Suppressor macrophage treated with lipopolysaccharide for 4 hours (primary cell): Measurements from ENCODE around the gene HGFAC.

Experiments used
- DNase-seq: peaks from one replicate; pipeline ENCODE4 v3.0.0-alpha.2; 2020

HGFAC gene

DNA sequence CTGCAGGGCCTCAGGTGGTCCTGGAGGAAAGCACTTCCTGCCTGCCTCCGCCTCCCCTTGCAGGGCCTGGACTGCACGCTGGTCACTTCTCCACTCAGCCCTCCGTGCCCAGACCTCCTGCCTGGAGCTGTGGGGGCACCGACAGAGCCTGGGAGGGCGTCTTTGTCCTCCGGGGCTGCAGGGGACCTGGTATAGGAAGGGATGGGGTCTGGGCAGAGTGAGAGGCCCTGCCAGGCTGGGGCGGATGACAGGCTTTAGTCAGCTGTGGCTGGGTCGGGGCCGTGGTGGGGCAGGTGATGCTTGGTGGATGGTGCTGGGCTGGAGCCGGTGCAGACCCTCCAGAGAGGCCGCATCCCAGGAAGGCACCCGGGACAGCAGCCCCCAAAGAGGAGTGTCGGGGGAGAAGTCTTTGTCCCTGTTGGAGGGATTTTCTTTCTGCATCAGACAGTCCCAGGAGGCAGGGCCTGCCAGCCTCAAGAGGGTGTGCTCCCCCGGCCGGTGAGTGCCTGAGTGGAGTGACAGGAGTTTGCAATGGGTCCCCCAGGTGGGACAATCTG lies 22.7 kb downstream of the HGFAC start:
- no peak for DNase-seq

DNA sequence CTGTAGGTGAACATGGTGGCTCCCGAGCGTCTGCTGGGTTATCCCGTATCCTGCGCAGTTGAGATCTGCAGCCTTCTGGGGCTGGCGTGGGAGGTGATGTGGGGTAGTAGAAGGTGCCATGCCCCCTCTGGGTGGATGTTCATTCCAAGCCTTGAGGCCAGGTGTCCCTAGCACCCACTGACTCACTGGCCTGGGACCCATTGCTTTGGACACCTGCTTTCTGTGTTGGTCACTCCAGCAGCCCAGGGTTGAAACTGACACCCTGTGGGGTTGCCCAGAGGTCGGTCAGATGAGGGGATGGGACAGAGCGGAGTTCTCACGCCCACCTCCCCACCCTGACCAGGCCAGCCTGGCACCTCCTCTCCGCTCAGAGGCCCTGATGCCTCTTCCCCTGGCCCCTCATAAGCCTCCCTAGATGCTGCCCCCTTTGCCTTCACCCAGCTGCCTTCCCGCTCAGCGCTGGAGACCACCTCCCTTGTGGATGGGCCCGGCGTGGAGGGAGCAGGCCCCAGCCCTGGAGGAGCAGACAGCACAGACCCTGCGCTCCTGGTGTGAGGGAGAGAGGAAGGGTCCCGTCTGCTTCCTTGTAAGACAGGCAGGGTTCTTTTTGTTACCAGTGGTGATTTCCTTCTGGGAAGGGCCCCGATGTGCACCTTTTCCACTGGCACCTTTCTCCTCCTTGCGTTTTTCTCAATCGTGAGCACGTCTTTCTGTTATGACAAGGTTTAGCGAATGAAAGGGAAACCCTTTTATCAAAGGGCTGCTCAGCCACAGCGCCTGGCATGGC lies 23.3 kb downstream of the HGFAC start:
- DNase-seq = no peak

DNA sequence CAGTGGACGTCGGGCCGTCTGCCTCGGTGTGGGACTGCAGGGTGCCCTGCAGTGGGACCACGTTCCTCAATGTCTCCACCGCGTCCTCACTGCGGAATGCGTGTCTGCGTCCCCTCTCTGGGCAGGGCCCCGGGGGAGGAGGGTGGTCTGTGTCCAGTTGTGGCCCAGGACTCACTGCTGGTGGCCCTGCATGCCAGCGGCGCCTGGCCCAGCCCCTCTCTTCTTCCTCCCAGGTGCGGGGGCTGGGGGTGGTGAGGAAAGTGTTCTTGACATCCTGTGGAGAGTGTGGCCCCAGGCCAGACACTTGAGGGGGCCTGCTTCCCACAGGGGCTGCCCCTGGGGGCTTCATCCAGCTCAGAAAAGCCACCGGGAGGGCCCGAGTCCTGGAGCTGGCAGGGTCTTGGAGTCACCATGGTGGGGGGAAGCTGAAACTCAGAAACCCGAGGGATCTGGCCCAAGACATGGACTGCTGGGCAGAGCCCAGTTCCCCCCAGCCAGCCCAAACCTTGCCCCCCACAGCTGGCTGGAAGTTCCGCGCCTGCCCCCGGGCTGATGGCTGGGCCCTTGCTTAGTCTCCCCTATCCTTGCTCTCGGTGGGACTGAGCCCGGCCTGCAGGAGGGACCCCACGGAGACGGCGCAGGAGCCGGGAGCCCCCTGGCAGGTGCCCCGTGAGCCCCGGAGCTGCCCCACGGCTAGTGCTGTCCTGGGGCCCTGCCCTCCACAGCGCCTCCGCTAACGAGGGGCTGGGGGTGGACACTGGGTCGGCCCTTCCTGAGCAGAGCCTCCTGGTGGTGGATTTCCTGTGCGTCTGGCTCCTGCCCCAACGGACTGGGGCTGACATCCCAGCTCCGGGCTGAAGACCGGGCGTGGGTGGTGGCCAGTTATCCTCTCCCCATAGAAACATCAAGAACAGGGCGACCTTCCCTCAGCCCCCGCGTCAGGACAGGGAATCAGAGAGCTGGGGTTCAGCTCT lies 24.2 kb downstream of the HGFAC start:
- DNase-seq = no peak

DNA sequence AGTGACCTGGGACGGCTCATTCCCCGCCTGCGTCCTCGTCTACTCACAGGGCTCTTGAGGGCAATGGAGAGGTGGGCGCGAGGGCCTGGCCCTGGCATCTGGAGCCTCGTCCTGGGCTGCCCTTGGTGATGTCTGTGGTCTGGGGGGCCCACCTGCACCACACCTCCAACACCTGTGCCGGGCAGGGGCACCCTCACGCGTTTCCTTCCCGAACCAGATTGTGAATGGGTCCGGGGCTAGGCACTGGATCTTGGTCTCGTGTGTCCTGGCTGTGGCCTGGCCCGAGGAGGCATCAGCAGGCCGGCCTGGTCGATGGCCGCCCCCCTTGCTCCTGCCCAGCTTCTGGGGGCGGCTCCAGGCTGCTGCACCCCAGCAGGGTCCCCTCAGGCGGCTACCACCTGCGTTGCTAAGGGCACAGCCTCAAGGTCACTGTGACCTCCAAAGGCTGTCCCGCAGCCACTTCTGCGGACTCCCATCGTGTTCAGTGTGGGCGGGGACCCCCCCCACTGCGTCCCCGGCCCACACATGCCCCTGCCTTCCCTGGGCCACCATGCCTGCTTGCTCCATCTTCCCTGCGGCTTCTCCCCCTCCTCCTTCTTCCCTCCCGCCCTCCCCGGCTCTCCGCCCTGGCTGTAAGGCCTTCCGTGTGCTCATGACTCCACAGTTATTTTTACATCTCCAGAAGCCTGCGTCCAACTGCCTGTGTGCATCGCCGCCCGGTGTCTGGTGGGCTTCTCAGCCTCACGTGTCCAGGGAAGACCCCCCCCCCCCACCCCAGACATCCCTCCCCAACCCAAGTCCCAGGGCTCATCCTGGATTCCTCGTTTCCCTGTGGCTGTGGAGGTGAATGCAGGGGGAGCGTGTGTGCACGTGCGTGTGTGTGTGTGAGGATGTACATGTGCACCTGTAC lies 25.2 kb downstream of the HGFAC start:
- no peak for DNase-seq

DNA sequence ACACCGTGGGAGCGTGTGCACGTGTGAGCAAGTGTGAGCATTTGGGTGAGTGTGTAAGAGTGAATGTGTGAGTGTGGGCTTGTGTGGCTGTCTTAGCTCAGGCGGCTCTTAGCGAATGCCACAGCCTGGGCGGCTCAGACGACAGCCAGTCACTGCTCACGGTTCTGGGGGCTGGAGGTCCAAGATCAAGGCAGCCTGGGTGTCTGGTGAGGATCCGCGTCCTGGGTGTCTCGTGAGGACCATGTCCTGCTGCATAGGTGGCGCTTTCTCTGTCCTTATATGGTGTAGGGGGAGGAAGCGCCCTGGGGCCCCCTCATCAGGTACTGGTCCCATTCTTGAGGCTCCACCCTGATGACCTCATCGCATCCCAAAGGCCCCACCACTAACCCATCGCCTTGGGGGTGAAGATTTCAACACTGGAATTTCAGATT lies 25.8 kb downstream of the HGFAC start:
- DNase-seq = no peak

DNA sequence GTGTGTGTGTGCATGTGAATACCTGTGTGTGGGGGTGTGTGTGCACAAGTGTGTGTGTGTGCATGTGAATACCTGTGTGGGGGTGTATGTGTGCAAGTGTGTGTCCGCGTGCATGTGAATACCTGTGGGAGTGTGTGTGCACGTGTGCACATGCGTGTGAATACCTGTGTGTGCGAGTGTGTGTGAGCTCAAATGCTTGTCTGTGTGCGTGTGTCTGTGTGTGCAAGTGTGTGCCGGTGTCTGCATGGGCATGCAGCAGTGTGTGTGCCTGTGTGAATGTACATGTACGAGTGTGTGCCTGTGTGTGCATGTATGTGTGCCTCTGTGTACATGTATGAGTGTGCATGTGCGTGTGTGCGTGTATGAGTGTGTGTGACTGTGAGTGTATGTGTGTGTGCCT lies 26.4 kb downstream of the HGFAC start:
- no peak for DNase-seq

DNA sequence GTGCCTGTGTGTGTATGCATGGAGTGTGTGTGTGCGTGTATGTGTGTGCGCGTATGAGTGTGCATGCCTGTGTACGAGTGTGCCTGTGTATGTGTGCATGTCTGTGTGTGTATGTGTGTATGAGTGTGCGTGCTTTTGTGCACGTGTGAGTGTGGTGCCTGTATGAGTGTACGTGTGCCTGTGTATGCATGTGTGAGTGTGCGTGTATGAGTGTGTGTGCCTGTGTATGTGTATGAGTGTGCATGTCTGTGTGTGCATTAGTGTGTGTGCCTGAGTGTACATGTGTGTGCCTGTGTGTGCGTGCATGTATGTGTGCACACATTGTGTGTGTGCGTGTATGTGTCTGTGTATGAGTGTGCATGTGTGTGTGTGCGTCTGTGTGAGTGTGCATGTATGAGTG lies 27.0 kb downstream of the HGFAC start:
- no peak for DNase-seq

DNA sequence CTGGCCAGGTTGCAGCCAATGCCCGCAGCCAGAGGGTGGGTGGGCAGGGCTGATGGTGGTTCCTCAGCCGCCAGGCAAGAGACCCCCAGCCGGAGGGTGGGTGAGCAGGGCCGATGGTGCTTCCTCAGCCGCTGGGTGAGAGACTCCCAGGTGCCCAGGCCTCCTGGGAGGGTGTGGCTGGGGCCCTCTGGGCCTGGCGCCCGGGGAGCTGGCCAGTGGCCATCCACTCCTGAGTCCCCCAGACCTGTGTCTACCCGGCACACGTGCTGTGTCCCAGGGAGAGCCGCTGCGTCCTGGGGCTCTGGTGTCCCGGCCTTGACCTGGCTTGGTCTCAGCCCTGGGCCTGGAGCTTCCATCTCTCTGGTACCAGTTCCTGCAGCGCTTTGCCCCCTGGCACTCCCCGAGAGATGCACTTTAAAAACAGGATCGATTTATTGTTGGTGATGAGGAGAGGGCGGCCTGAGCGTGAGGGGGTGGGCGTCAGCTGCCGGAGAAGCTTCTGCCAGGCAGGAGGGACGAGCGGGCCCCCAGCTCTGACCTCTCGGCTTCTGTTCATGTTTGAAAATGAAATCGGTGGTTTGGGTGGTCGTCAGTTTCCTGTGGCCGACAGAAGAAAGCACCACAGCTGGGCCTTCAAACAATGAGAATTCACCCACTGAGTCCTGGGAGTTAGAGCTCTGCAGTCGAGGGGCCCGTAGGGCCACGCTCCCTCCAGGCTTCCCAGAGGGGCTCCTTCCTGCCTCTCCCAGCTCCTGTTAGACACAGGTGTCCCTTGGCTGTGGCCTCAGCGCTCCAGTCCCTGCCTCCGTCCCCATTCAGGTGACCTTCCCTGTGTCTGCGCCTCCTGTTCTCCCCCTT lies 27.8 kb downstream of the HGFAC start:
- DNase-seq = no peak

DNA sequence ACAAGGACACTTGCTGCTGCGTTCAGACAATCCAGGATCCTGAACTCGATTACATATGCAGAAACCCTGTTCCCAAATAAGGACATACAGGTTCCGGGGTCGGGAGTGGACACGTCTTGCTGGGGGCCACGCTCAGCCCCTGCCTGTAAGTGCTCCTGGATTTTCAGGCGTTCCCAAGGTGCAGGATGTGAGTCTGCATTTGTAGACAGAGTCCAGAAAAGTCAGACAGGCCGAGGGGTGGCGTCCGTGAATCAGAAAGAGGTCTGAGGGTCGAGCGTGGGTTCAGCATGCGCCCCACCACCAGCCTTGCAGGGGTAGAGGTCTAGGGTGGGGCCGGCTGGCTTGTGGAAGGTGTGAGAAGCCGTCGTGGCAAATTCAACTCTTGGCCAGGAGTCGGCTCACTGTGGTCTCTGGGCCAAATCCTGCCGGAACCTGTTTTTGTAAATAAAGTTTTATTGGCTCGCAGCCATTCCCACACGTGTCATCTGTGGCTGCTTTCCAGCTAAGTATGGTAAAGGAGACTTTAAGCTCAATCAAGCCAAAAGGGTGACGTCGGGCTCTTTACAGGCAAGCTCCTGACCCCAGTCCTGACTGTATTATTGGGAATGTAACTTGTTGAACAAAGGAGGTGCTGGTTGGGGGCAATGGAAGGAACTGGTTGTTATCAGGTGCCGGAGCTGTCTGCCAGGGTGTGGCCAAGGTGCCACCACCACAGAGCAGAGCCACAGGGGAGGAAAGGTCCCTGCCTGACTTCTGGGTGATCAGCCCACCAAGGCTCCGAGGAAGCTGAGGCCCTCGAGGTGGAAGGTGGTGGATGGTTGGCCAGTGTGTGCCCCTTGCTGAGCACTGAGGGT lies 28.7 kb downstream of the HGFAC start:
- no peak for DNase-seq

DNA sequence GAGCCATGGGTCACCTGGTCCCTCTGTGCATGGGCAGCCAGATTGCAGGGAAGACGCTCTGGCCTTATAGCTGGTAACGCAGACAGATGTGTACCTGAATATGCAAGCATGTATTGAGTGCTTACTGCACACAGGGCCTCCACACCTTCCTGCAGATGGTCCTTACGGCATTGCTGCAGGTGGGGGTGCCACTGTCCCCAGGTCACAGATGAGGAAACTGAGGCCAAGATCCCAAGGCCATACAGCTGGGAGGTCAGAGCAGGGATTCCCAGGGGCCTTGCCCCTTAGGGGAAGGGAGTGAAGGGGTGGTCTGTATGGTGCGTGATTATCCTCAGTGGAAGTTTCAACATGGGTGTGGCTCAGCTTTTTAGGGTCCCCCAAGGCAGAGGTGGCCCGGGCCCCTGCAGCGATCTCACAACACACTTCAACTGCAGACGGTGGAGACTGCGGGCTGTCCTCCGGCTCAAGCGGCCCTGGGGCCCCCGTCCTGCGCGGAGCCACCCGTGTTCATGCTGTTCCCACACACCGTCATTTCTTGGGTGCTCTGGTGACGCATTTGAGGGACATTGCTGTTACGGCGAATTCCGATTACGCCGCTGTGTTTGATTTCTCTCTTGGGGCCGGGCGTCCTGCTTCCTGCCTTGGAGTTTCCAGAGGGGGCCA lies 29.5 kb downstream of the HGFAC start:
- no peak for DNase-seq

DNA sequence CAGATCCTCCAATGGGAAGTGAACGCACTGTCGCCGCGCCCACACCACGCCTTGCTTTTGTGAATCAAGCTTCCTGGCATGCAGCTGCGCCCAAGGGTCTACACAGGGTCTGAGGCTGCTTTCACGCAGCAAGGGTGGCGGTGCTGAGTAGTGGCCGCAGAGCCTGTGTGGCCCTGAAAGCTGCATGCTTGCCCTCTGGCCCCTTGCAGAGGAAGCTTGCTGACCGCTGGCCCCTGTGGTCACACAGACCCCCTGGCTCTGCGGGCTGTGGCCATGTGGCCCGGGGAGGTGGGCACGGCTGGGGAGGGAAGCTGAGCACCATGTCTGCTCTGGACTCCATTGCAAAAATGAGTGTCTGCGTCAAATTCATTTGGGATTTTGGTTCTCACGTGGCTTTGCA lies 30.1 kb downstream of the HGFAC start:
- DNase-seq = no peak

DNA sequence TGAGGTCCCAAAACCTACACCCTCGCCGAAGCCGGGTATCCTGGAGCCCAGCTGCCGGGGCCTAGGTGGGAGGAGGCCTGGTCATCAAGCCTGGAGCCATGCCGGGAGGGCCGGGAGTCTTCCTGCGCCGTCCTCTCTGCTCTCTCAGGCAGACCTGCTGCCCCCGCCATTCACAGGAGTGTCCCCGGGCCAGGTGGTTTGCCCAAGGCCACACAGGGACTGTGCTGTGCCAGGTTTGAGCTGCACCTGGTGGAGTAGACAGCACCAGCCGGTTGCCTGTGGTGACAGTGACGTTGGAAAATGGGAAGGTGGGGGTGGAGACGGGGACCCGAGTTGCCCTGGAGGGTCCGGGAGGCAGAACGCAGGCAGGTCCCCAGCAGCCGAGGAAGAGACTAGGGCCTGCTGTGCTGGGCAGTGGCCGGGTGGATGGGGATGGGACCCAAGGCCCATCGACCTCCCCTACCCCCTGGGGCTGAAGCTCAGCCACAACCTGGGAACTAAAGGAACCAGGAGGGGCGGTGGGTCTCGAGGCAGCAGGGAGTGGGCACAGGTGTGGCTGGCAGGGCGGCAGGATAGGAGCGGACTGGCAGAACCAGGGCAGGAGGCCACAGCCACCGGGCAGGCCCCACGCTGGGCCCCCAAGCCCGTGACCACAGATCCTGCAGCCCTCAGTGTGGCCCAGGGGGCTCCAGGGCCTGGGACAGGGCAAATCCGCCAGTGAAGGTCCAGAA lies 30.8 kb downstream of the HGFAC start:
- DNase-seq = no peak

DNA sequence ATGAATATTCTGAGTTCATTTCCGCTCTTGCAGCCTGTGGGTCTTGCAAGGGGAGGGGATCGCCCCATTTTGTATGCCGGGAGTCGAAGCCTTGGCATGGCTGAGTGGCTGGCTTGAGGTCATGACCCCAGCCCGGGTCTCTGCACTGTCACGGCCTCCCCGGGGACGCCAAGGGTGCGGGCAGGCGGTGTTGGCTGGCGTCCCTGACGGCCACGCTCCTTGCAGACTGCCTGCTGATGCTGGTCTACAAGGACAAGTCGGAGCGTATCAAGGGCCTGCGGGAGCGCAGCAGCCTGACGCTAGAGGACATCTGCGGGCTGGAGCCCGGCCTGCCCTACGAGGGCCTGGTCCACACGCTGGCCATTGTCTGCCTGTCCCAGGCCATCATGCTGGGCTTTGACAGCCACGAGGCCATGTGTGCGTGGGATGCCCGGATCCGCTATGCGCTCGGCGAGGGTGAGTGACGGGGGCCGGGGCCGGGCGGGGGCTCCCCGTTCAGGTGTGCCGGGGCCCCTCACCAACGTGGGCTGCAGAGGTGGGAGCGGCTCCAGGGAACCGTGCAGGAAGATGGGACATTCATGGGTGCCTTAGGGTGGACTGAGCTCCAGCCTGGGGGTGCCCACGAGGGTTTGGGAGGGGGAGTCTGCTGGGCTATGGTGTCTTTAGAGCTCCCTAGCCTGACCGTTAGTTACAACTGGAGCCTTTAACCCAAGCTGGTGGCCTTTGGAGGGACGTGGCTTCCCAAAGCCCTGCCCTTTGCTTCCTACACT lies 31.6 kb downstream of the HGFAC start:
- DNase-seq = no peak

DNA sequence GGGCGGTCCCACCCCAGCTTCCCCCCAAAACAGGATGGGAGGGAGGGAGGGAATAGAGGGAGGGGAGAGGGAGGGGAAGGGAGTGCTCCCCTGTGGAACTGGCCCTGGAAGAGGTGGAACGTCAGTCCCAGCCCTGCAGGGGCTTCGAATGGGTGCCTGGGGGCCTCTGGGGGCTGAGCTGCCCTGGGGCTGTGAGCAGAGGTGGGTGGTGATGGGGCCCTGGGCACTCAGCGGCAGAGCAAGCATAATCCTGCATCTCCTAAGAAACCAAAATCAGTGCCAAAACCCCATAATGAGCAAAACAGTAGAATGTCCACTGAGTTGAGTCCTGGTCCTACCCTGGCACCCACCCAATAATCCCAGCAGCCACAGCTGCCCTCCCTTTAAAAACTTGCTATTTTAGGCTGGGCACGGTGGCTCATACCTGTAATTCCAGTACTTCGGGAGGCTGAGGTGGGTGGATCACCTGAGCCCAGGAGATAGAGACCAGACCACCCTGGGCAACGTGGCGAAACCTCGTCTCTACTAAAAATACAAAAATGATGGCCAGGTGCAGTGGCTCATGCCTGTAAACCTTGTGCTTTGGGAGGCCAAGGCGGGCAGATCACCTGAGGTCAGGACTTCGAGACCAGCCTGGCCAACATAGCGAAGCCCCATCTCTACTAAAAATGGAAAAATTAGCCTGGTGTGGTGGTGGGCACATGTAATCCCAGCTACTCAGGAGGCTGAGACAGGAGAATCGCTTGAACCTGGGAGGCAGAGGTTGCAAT lies 32.4 kb downstream of the HGFAC start:
- no peak for DNase-seq

DNA sequence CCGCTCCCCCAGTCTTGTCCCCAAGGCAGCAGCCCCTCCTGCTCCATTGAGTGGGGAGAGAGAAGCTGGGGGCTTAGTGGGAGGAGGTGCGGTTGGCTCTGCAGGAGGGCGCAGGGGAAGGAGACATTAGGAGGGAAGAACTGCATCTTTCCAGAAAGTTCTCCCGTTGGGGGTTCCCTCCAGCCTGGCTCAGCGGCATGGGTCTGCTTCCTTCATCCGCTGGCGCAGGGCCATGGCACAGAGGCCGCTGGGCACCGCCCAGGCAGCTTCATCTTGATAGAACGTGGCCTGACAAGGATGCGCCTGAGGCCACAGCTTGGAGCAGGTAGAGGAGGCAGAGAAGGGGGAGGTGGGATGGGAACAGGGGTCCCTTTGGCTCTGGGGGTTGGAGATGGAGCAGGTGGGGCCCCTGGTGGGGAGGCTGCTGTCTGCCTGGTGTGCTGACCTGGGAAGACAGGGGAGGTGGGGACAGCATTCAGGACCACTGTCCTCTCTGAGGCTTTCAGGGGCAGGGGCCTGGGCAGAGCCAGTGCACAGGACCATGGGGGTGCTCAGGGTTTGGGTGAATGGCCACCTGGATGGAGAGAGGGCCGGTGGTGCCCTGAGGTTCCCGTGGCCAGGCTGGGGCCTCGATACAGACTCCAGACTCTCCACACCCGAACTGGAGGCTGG lies 33.4 kb downstream of the HGFAC start:
- no peak for DNase-seq

DNA sequence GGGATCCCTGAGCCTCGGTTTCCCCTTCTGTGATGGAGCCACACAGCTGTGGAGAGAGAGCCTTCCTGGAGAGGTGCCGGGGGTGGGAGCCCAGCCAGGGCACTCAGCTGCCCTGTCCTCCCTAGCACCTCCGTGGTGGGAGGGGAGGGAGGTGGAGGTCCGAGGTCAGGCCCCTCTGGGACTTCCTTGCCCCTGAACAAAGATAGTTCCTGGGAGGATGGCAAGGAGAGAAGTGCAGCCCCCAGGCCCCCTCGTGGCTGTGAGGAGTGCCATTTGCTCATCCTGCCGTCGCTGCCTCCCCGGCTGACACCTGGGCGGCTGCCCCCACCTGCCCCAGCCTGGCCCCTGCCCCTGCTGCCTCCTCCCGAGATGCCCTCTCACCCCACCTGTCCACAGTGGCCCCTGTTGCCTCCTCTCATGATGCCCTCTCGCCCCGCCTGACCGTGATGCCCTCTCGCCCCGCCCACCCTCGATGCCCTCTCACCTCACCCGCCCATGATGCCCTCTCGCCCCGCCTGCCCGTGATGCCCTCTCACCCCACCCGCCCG lies 34.0 kb downstream of the HGFAC start:
- no peak for DNase-seq

DNA sequence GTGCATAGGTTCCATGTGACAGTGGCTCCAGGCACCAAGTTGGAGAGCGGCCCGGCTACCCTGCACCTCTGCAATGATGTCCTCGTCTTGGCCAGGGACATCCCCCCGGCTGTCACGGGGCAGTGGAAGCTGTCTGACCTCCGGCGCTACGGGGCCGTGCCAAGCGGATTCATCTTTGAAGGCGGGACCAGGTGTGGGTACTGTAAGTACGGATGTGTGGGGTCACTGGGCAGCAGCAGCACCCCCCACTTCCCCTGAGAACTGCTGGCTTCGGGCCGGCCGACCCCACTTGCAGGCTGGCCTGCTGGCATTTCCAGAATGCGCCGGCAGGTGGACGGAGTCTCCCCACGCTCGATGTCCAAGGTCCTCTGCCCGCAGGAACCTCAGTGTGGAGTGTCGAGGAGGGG lies 34.6 kb downstream of the HGFAC start:
- no peak for DNase-seq
